GM12892 (cell line): ENCODE data around the gene SLC50A1.

Experiments used
- POLR2A ChIP-seq: IDR thresholded peaks from 2 replicates; pipeline ENCODE4 v1.6.1; 2011; ENCODE audit warnings: low read depth, low read length, control low read depth
- POLR2AphosphoS5 ChIP-seq: IDR thresholded peaks from 2 replicates; pipeline ENCODE4 v1.6.1; 2011; ENCODE audit warnings: low read depth, low read length, control low read depth

GRCh38 chr1:155105604-155106011 is 30.0 kb upstream of the SLC50A1 start:
- TF ChIP-seq POLR2A (no peak), POLR2AphosphoS5 (no peak)
